Suppressor macrophage treated with lipopolysaccharide for 4 hours (primary cell): Measurements from ENCODE around the gene RC3H2.

Experiments used
- DNase-seq: peaks from one replicate; pipeline ENCODE4 v3.0.0-alpha.2; 2020

RC3H2 gene

GRCh38 chr9:122800066-122801060 is 104.8 kb downstream of the RC3H2 start, which contains the start of gene OR1K1:
Gene OR1K1, plus strand, starts transcription at chr9:122800123. Its CDS starts 0 bp downstream, at chr9:122800123.
- no peak for DNase-seq

DNA sequence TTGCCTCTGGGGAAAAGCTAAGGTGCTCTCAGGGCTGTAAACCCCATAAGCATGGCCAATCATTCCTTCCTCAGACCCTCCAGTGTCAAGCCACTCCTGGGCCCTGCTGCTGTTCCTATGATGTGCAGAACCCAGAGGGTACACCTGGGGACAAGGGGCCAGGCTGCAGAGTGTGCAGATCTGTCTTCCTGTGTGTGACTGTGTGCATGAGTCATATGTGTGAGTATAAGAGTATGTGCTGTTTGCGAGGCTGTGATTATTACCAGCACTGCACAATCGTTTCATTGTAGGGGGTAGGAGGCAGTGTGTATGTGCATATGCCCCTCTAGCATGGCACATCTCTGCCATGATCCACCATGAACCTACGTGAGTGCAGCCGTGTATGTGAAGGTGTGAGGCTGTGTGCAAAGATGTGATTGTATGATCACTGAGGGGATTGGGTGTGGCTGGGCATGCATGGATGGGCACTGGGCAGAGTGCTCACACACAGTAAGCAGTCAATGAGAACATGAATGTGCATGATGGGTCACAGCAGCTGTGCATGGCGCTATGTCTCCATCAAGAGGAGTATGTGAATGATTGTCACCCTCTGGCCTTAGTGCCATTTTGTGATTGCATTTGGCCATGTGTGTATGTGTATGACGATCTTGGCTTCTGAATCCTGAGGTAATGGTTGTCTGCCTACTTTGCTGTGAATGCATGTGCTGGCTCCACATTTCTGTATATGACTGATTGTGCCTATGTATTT is 107.7 kb downstream of the RC3H2 start:
- DNase-seq: no peak
